GM23338 (cell line): ENCODE results near the gene SPARC. TPM values are rescaled to one million over a fixed set of nuclear protein-coding genes. Genes with fewer than 3 reads are reported as not detected.

ENCODE experiments used
- ATAC-seq: fragments of 200-7000 bp; cut with Tn5 transposase; 3 replicates; pipeline ENCODE4 v1.9.1; 2020
- DNase-seq: peaks from one replicate; pipeline ENCODE4 v3.0.0-alpha.2; 2015; ENCODE audit warnings: low spot score
- H2AFZ ChIP-seq: fragments of 200-600 bp; sonication (generic); 2 replicates; pipeline ENCODE4 v1.8.0; 2016; ENCODE audit warnings: antibody characterized with exemption, mild to moderate bottlenecking, moderate library complexity
- H3F3A ChIP-seq: fragments of 200-600 bp; sonication (generic); replicated peaks from 2 replicates; pipeline ENCODE4 v1.8.0; 2017; ENCODE audit warnings: antibody characterized with exemption, mixed run types, low read depth
- H3K27ac ChIP-seq: fragments of 200-600 bp; sonication (generic); 2 replicates; pipeline ENCODE4 v1.6.1; 2016; ENCODE audit warnings: low read depth
- H3K27me3 ChIP-seq: fragments of 200-600 bp; sonication (generic); 2 replicates; pipeline ENCODE4 v1.8.0; 2016; ENCODE audit warnings: mild to moderate bottlenecking, mixed run types, moderate library complexity; ENCODE audit not compliant: insufficient read depth
- H3K36me3 ChIP-seq: fragments of 200-600 bp; sonication (generic); 2 replicates; pipeline ENCODE4 v1.8.0; 2016; ENCODE audit warnings: mild to moderate bottlenecking; ENCODE audit not compliant: insufficient read depth
- H3K4me1 ChIP-seq: fragments of 200-600 bp; sonication (generic); 2 replicates; pipeline ENCODE4 v1.8.0; 2016; ENCODE audit warnings: mild to moderate bottlenecking, moderate library complexity; ENCODE audit not compliant: insufficient read depth
- H3K4me2 ChIP-seq: fragments of 200-600 bp; sonication (generic); 2 replicates; pipeline ENCODE4 v1.7.1; 2017; ENCODE audit warnings: mixed run types
- H3K4me3 ChIP-seq: fragments of 200-600 bp; sonication (generic); 2 replicates; pipeline ENCODE4 v1.6.1; 2016; ENCODE audit warnings: mixed run types
- H3K79me2 ChIP-seq: fragments of 200-600 bp; sonication (generic); replicated peaks from 2 replicates; pipeline ENCODE4 v1.8.0; 2017; ENCODE audit warnings: mild to moderate bottlenecking; ENCODE audit not compliant: insufficient read depth
- H3K9me2 ChIP-seq: fragments of 200-600 bp; sonication (generic); 2 replicates; pipeline ENCODE4 v1.8.0; 2017; ENCODE audit not compliant: insufficient read depth
- H4K20me1 ChIP-seq: fragments of 200-600 bp; sonication (generic); replicated peaks from 2 replicates; pipeline ENCODE4 v1.8.0; 2017; ENCODE audit warnings: mild to moderate bottlenecking; ENCODE audit not compliant: insufficient read depth
- H3K27ac Mint-ChIP-seq: 2 replicates; pipeline ENCODE4 v1.8.0; 2020; ENCODE audit warnings: inconsistent platforms, mild to moderate bottlenecking, moderate library complexity, mixed read lengths
- H3K27me3 Mint-ChIP-seq: 3 replicates; pipeline ENCODE4 v1.8.0; 2022; ENCODE audit warnings: low read depth, mild to moderate bottlenecking, moderate library complexity, mixed read lengths, inconsistent platforms; ENCODE audit not compliant: insufficient read depth, poor library complexity
- H3K36me3 Mint-ChIP-seq: 3 replicates; pipeline ENCODE4 v1.8.0; 2021; ENCODE audit warnings: low read depth, mild to moderate bottlenecking, inconsistent platforms, moderate library complexity, mixed read lengths
- H3K4me1 Mint-ChIP-seq: 3 replicates; pipeline ENCODE4 v1.8.0; 2020; ENCODE audit warnings: mild to moderate bottlenecking, inconsistent platforms, mixed read lengths
- H3K4me3 Mint-ChIP-seq: 3 replicates; pipeline ENCODE4 v1.8.0; 2021; ENCODE audit warnings: moderate library complexity, mild to moderate bottlenecking, inconsistent platforms, mixed read lengths
- H3K9me3 Mint-ChIP-seq: 3 replicates; pipeline ENCODE4 v1.8.0; 2020; ENCODE audit warnings: moderate library complexity, mild to moderate bottlenecking, inconsistent platforms, mixed read lengths
- CTCF ChIP-seq, 2 experiments: fragments of 200-600 bp in 1 of 2; sonication (generic) in 1 of 2; conservative IDR thresholded peaks; 2 replicates each; pipeline versions ENCODE4 v1.5.1 to v1.6.1; 2016 to 2017; ENCODE audit warnings: antibody characterized with exemption in 2 of 2, low read depth in 2 of 2, mild to moderate bottlenecking in 2 of 2, moderate library complexity in 1 of 2
- EZH2 ChIP-seq: fragments of 200-600 bp; sonication (generic); IDR thresholded peaks from one replicate; pipeline ENCODE4 v1.8.0; 2017; ENCODE audit warnings: antibody characterized with exemption, mild to moderate bottlenecking, low read depth; ENCODE audit not compliant: unreplicated experiment
- EZH2phosphoT487 ChIP-seq: fragments of 200-600 bp; sonication (generic); IDR thresholded peaks from one replicate; pipeline ENCODE4 v1.8.1; 2018; ENCODE audit warnings: antibody characterized with exemption; ENCODE audit not compliant: unreplicated experiment
- STAT1 ChIP-seq: IDR thresholded peaks from one replicate; pipeline ENCODE4 v1.6.1; 2016; ENCODE audit warnings: antibody characterized with exemption; ENCODE audit not compliant: unreplicated experiment
- ZNF114 ChIP-seq: fragments of 250-450 bp; sonication (Bioruptor Pico); IDR thresholded peaks from 2 replicates; pipeline ENCODE4 v1.5.0; 2020; ENCODE audit warnings: mild to moderate bottlenecking, moderate library complexity
- ZNF331 ChIP-seq: fragments of 250-450 bp; sonication (Bioruptor Pico); IDR thresholded peaks from 2 replicates; pipeline ENCODE4 v1.5.0; 2020; ENCODE audit warnings: low read depth, mild to moderate bottlenecking, moderate library complexity
- polyA plus RNA-seq: library from polyadenylated mRNA; unstranded; fragments of >200 nt; fragmentation: Nextera tagmentation; extraction: Ambion mirVana; gene quantifications from 2 replicates; pipeline ENCODE4 v1.2.1, GENCODE V29; 2016
- total RNA-seq: library from RNA; depleted of rRNA; stranded (reverse); fragments of >200 nt; shearing (Covaris generic); gene quantifications from 2 replicates; pipeline ENCODE4 v1.2.3, GENCODE V29; 2014
- TF ChIP-seq, protein P1 (sequence below): fragments of 250-450 bp; sonication (Bioruptor Pico); IDR thresholded peaks from 2 replicates; pipeline ENCODE4 v1.5.0; 2020; ENCODE audit warnings: mild to moderate bottlenecking, moderate library complexity
- TF ChIP-seq, protein P2 (sequence below): IDR thresholded peaks from one replicate; pipeline ENCODE4 v1.6.1; 2018; ENCODE audit warnings: antibody characterized with exemption; ENCODE audit not compliant: unreplicated experiment
- TF ChIP-seq, protein P3 (sequence below): IDR thresholded peaks from 2 replicates; pipeline ENCODE4 v1.6.1; 2016; ENCODE audit warnings: antibody characterized with exemption

SPARC gene
- total and polyA plus RNA-seq, 2 experiments from 2014 or later = 218 to 225 TPM

GRCh38 chr5:151703227-151703626 is 16.5 kb upstream of the SPARC start (continued):
- TF ChIP-seq, protein P1, sequence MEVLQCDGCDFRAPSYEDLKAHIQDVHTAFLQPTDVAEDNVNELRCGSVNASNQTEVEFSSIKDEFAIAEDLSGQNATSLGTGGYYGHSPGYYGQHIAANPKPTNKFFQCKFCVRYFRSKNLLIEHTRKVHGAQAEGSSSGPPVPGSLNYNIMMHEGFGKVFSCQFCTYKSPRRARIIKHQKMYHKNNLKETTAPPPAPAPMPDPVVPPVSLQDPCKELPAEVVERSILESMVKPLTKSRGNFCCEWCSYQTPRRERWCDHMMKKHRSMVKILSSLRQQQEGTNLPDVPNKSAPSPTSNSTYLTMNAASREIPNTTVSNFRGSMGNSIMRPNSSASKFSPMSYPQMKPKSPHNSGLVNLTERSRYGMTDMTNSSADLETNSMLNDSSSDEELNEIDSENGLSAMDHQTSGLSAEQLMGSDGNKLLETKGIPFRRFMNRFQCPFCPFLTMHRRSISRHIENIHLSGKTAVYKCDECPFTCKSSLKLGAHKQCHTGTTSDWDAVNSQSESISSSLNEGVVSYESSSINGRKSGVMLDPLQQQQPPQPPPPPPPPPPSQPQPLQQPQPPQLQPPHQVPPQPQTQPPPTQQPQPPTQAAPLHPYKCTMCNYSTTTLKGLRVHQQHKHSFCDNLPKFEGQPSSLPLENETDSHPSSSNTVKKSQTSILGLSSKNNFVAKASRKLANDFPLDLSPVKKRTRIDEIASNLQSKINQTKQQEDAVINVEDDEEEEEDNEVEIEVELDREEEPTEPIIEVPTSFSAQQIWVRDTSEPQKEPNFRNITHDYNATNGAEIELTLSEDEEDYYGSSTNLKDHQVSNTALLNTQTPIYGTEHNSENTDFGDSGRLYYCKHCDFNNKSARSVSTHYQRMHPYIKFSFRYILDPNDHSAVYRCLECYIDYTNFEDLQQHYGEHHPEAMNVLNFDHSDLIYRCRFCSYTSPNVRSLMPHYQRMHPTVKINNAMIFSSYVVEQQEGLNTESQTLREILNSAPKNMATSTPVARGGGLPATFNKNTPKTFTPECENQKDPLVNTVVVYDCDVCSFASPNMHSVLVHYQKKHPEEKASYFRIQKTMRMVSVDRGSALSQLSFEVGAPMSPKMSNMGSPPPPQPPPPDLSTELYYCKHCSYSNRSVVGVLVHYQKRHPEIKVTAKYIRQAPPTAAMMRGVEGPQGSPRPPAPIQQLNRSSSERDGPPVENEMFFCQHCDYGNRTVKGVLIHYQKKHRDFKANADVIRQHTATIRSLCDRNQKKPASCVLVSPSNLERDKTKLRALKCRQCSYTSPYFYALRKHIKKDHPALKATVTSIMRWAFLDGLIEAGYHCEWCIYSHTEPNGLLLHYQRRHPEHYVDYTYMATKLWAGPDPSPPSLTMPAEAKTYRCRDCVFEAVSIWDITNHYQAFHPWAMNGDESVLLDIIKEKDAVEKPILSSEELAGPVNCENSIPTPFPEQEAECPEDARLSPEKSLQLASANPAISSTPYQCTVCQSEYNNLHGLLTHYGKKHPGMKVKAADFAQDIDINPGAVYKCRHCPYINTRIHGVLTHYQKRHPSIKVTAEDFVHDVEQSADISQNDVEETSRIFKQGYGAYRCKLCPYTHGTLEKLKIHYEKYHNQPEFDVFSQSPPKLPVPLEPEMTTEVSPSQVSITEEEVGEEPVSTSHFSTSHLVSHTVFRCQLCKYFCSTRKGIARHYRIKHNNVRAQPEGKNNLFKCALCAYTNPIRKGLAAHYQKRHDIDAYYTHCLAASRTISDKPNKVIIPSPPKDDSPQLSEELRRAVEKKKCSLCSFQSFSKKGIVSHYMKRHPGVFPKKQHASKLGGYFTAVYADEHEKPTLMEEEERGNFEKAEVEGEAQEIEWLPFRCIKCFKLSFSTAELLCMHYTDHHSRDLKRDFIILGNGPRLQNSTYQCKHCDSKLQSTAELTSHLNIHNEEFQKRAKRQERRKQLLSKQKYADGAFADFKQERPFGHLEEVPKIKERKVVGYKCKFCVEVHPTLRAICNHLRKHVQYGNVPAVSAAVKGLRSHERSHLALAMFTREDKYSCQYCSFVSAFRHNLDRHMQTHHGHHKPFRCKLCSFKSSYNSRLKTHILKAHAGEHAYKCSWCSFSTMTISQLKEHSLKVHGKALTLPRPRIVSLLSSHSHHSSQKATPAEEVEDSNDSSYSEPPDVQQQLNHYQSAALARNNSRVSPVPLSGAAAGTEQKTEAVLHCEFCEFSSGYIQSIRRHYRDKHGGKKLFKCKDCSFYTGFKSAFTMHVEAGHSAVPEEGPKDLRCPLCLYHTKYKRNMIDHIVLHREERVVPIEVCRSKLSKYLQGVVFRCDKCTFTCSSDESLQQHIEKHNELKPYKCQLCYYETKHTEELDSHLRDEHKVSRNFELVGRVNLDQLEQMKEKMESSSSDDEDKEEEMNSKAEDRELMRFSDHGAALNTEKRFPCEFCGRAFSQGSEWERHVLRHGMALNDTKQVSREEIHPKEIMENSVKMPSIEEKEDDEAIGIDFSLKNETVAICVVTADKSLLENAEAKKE (CRISPR knock-in tag) = no peak
- TF ChIP-seq EZH2phosphoT487 (no peak), EZH2 (no peak)
- TF ChIP-seq, protein P2, sequence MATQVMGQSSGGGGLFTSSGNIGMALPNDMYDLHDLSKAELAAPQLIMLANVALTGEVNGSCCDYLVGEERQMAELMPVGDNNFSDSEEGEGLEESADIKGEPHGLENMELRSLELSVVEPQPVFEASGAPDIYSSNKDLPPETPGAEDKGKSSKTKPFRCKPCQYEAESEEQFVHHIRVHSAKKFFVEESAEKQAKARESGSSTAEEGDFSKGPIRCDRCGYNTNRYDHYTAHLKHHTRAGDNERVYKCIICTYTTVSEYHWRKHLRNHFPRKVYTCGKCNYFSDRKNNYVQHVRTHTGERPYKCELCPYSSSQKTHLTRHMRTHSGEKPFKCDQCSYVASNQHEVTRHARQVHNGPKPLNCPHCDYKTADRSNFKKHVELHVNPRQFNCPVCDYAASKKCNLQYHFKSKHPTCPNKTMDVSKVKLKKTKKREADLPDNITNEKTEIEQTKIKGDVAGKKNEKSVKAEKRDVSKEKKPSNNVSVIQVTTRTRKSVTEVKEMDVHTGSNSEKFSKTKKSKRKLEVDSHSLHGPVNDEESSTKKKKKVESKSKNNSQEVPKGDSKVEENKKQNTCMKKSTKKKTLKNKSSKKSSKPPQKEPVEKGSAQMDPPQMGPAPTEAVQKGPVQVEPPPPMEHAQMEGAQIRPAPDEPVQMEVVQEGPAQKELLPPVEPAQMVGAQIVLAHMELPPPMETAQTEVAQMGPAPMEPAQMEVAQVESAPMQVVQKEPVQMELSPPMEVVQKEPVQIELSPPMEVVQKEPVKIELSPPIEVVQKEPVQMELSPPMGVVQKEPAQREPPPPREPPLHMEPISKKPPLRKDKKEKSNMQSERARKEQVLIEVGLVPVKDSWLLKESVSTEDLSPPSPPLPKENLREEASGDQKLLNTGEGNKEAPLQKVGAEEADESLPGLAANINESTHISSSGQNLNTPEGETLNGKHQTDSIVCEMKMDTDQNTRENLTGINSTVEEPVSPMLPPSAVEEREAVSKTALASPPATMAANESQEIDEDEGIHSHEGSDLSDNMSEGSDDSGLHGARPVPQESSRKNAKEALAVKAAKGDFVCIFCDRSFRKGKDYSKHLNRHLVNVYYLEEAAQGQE = no peak

DNA sequence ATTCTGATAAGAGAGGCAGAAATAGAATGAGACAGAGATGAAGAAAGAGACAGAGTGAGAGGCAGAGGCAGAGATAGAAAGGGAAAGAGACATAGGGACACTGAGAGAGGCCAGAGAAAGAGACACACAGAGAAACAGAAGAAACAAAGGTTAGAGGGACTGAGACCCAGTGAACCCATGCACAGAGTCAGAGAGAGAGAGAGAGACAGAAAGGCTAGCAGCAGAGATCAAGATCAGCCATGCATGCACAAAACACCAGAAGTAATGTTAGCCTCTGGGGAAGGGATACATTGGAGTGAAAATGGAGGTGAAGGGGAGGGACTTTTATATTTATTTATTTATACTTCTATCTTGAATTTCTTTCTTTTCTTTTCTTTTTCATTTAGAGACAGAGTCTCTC is 14.1 kb upstream of the SPARC start:
- no peak overlapping the region for H3K27ac Mint-ChIP-seq
- Histone ChIP-seq H3K27me3 (no peaks in the 10 kb centered on the region), H4K20me1 (no peaks in the 10 kb centered on the region), H3K4me3 (no peak overlapping the region), H3K27ac (no peak overlapping the region), H3K4me1 (peaks cover 17% of the 10 kb centered on the region), H3F3A (no peaks in the 10 kb centered on the region), H3K79me2 (no peaks in the 10 kb centered on the region), H3K9me2 (no peaks in the 10 kb centered on the region), H3K4me2 (no peak overlapping the region), H3K36me3 (no peaks in the 10 kb centered on the region), H2AFZ (no peak overlapping the region)
- H3K4me1 Mint-ChIP-seq = peaks cover 20% of the 10 kb centered on the region
- ATAC-seq (no peak), DNase-seq (no peak)
- no peak overlapping the region for H3K4me3 Mint-ChIP-seq
- no peaks in the 10 kb centered on the region for H3K36me3 Mint-ChIP-seq
- H3K9me3 Mint-ChIP-seq = no peaks in the 10 kb centered on the region; the same call in 2 of the 3 replicates
- peaks cover 3% of the 10 kb centered on the region for H3K27me3 Mint-ChIP-seq
- TF ChIP-seq CTCF (conservative IDR thresholded peaks at IDR 0.05; ENCODE audit: low read depth in 2 of 2) = no peak
- no peak for TF ChIP-seq ZNF331
- TF ChIP-seq STAT1 = no peak
- TF ChIP-seq, protein P2 = no peak
- TF ChIP-seq, protein P3, sequence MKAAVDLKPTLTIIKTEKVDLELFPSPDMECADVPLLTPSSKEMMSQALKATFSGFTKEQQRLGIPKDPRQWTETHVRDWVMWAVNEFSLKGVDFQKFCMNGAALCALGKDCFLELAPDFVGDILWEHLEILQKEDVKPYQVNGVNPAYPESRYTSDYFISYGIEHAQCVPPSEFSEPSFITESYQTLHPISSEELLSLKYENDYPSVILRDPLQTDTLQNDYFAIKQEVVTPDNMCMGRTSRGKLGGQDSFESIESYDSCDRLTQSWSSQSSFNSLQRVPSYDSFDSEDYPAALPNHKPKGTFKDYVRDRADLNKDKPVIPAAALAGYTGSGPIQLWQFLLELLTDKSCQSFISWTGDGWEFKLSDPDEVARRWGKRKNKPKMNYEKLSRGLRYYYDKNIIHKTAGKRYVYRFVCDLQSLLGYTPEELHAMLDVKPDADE = no peak
- TF ChIP-seq ZNF114 (CRISPR knock-in tag) = no peak
